Calu3 (cell line): Measurements from ENCODE around the gene PHF13. TPM values are rescaled to one million over a fixed set of nuclear protein-coding genes. Genes with fewer than 3 reads are reported as not detected.
"Not testable (repeated sequence)": the region's sequence is repeated elsewhere in the genome, so short reads cannot be mapped to it uniquely, and the experiment has no call there.

Experiments used
- BruUV-seq: library from RNA; stranded (reverse); fragments of 400-500 nt; replicated peaks from 2 replicates; lab custom pipeline; 2021; lab: Mats Ljungman, UMichigan
- CTCF ChIA-PET: fragments of 300-600 bp; sonication (Branson Sonifier 250); formaldehyde crosslinking; loops from one replicate; lab custom pipeline; 2022; ENCODE audit warnings: antibody characterized with exemption; lab: Charles Lee
- DNase-seq: peaks from one replicate; pipeline ENCODE4 v3.0.0; 2022
- H3K27ac Mint-ChIP-seq: one replicate; pipeline ENCODE4 v1.8.0; 2022; ENCODE audit warnings: mixed read lengths; ENCODE audit not compliant: unreplicated experiment
- H3K27me3 Mint-ChIP-seq: one replicate; pipeline ENCODE4 v1.8.0; 2022; ENCODE audit warnings: mixed read lengths; ENCODE audit not compliant: unreplicated experiment
- H3K36me3 Mint-ChIP-seq: one replicate; pipeline ENCODE4 v1.8.0; 2022; ENCODE audit warnings: mild to moderate bottlenecking, moderate library complexity, mixed read lengths; ENCODE audit not compliant: insufficient read depth, unreplicated experiment
- H3K4me1 Mint-ChIP-seq: one replicate; pipeline ENCODE4 v1.8.0; 2022; ENCODE audit warnings: mild to moderate bottlenecking, low read depth, mixed read lengths; ENCODE audit not compliant: unreplicated experiment
- H3K4me3 Mint-ChIP-seq: one replicate; pipeline ENCODE4 v1.8.0; 2022; ENCODE audit warnings: mild to moderate bottlenecking, low read depth, moderate library complexity, mixed read lengths; ENCODE audit not compliant: unreplicated experiment
- H3K9me3 Mint-ChIP-seq: one replicate; pipeline ENCODE4 v1.8.0; 2022; ENCODE audit warnings: low read depth, mixed read lengths; ENCODE audit not compliant: unreplicated experiment
- intact Hi-C: fragments of 100-400 bp; cut with micrococcal nuclease; formaldehyde crosslinking; loops from one replicate; pipeline ENCODE4 v1.10.0; 2022; ENCODE audit not compliant: unreplicated experiment
- total RNA-seq: library from RNA; stranded (reverse); gene quantifications from 2 replicates; pipeline ENCODE4 v1.2.3, GENCODE V29; 2022
- TF ChIP-seq, protein P1 (sequence below): fragments of 200-600 bp; IDR thresholded peaks from one replicate; pipeline ENCODE4 v1.8.0; 2022; ENCODE audit warnings: antibody characterized with exemption; ENCODE audit not compliant: unreplicated experiment

PHF13 gene
- total RNA-seq, 1 experiment from 2014 or later, result 14.5 TPM

DNA sequence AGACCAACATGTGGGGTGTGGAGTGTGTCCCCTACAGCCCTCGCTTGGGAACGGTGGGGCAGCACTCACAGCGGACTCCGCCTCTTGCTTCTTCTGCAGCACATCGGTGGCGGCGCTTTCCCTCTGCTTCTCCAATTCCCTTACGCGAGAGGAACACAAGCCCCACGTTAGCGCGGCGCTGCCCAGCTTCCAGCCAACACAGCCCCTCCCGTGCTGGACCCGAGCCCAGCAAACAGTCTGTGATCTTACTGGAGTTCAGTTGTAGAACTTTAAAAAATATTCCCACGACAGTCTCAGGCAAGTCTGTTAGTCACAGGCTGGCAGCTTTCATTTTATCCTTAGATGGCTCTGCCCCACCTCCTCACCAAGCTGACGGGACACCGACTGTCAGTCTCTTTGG lies 24.7 kb downstream of the PHF13 start:
- H3K4me3 Mint-ChIP-seq, result no peak overlapping the region
- no peak overlapping the region for H3K27ac Mint-ChIP-seq
- H3K27me3 Mint-ChIP-seq, result no peaks in the 10 kb centered on the region
- no peak for DNase-seq
- no TSS peak for BruUV-seq
- H3K4me1 Mint-ChIP-seq, result no peaks in the 10 kb centered on the region
- intact Hi-C loops, result no loop called here
- CTCF ChIA-PET, result no interaction called here
- TF ChIP-seq, protein P1, sequence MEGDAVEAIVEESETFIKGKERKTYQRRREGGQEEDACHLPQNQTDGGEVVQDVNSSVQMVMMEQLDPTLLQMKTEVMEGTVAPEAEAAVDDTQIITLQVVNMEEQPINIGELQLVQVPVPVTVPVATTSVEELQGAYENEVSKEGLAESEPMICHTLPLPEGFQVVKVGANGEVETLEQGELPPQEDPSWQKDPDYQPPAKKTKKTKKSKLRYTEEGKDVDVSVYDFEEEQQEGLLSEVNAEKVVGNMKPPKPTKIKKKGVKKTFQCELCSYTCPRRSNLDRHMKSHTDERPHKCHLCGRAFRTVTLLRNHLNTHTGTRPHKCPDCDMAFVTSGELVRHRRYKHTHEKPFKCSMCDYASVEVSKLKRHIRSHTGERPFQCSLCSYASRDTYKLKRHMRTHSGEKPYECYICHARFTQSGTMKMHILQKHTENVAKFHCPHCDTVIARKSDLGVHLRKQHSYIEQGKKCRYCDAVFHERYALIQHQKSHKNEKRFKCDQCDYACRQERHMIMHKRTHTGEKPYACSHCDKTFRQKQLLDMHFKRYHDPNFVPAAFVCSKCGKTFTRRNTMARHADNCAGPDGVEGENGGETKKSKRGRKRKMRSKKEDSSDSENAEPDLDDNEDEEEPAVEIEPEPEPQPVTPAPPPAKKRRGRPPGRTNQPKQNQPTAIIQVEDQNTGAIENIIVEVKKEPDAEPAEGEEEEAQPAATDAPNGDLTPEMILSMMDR, result no peak
- H3K9me3 Mint-ChIP-seq, result no peaks in the 10 kb centered on the region
- peaks cover 51% of the 10 kb centered on the region for H3K36me3 Mint-ChIP-seq

GRCh38 chr1:6640867-6641266 lies 27.3 kb downstream of the PHF13 start:
- H3K9me3 Mint-ChIP-seq, H3K4me1 Mint-ChIP-seq, H3K27ac Mint-ChIP-seq, intact Hi-C loops, BruUV-seq, DNase-seq, H3K27me3 Mint-ChIP-seq, H3K4me3 Mint-ChIP-seq: not testable (repeated sequence)
- CTCF ChIA-PET, result interaction anchor here (1.0 kb wide), 1 partner anchor 491 kb away, joined by 6 read pairs; no protein-coding TSS in a partner anchor
- H3K36me3 Mint-ChIP-seq, result peaks cover 30% of the 10 kb centered on the region

- CTCF ChIA-PET, result interaction anchor here (0.6 to 1.0 kb wide), 2 partner anchors 15 to 27 kb away, joined by 3 to 4 read pairs; no protein-coding TSS in a partner anchor
- H3K27me3 Mint-ChIP-seq, result no peaks in the 10 kb centered on the region
- H3K36me3 Mint-ChIP-seq, result peaks cover 27% of the 10 kb centered on the region
- H3K4me1 Mint-ChIP-seq, result no peaks in the 10 kb centered on the region
- H3K9me3 Mint-ChIP-seq, result no peaks in the 10 kb centered on the region
- H3K4me3 Mint-ChIP-seq, result no peak overlapping the region
- H3K27ac Mint-ChIP-seq, result no peak overlapping the region
- TF ChIP-seq, protein P1, result no peak
- intact Hi-C loops, result loop anchor here (5.0 kb wide), 1 partner anchor 158 kb away; no protein-coding TSS in a partner anchor
- no peak for DNase-seq
- no TSS peak for BruUV-seq
These were observed 31.5 kb downstream of the PHF13 start for GRCh38 chr1:6645018-6645417.

DNA sequence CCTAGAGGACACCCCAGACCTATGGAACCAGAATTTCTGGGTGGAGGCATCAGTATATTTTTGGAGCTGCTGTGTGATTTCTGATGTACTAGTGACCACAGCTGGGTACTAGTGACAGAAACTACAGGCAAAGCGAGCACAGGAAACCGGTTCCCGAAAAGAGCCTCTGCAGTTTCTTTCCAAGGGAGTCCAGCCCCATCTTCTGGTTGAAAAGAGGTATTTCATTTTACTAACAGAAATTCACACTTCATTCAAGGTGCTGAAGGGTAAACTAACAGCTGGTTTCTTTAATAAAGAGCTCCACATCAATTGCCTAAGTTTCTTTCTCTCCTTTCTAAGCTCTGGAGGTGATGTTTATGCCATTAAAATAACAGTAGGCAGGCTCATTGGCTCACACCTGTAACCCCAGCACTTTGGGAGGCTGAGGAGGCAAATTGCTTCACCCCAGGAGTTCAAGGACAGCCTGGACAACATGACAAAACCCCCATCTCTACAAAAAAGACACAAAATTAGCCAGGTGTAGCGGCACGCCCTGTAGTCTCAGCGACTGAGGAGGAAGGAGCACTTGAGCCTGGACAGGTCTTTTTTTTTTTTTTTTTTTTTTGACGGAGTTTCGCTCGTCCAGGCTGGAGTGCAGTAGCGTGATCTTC lies 33.1 kb downstream of the PHF13 start:
- BruUV-seq, result no TSS peak
- H3K4me1 Mint-ChIP-seq, result no peaks in the 10 kb centered on the region
- TF ChIP-seq, protein P1, result peak; percentile 6
- intact Hi-C loops, result loop anchor here (5.0 kb wide), 1 partner anchor 159 kb away; no protein-coding TSS in a partner anchor
- H3K27ac Mint-ChIP-seq, result no peak overlapping the region
- H3K9me3 Mint-ChIP-seq, result no peaks in the 10 kb centered on the region
- CTCF ChIA-PET, result no interaction called here
- no peaks in the 10 kb centered on the region for H3K27me3 Mint-ChIP-seq
- H3K36me3 Mint-ChIP-seq, result peaks cover 18% of the 10 kb centered on the region
- no peak for DNase-seq
- no peak overlapping the region for H3K4me3 Mint-ChIP-seq

GRCh38 chr1:6648556-6648955 lies 35.0 kb downstream of the PHF13 start:
- BruUV-seq, result no TSS peak
- no peak overlapping the region for H3K27ac Mint-ChIP-seq
- H3K36me3 Mint-ChIP-seq, result peaks cover 15% of the 10 kb centered on the region
- TF ChIP-seq, protein P1, result no peak
- H3K4me3 Mint-ChIP-seq, result no peak overlapping the region
- H3K9me3 Mint-ChIP-seq, result no peaks in the 10 kb centered on the region
- CTCF ChIA-PET, result interaction anchor here (0.6 kb wide), 1 partner anchor 14 kb away, joined by 9 read pairs; no protein-coding TSS in a partner anchor
- H3K27me3 Mint-ChIP-seq, result no peaks in the 10 kb centered on the region
- no peaks in the 10 kb centered on the region for H3K4me1 Mint-ChIP-seq
- intact Hi-C loops, result loop anchor here (5.0 kb wide), 1 partner anchor 161 kb away; no protein-coding TSS in a partner anchor
- DNase-seq, result no peak
